ENCODE data around the gene AATF.

- TF ChIP-seq POLR2A (IDR thresholded peaks at IDR 0.05) (no peak), CTCF (IDR thresholded peaks at IDR 0.05) (no peak), POLR2AphosphoS5 (IDR thresholded peaks at IDR 0.05; ENCODE audit: insufficient read depth in 1 of 2, low read depth in 1 of 2) (no peak)
These were observed 100.1 kb downstream of the AATF start for GRCh38 chr17:37048811-37049210.
